ENCODE measurements around the gene FAS. TPM values are rescaled to one million over a fixed set of nuclear protein-coding genes. Genes with fewer than 3 reads are reported as not detected.

The FAS gene
- polyA plus RNA-seq, 3 donors, result 27.3 to 28.9 (median 27.9) TPM

DNA sequence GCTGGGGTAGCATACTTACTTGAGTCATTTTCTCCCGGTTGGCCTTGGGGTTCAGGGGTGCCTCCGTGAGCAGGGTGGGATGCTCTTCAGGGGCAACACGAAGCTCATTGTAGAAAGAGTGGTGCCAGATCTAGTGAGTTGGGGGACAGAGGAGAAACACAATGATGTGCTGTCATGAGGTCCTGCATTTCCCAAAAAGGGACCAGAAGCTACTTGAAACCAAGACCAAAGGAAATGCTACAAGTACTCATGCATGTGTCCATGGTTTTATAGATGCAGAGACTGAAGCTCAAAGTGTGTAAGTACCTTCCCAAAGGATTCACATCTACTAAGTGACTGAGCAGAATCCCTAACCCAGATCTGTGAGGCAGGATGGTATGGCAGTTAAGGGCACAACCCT lies 46.8 kb upstream of the FAS start:
- Histone ChIP-seq H3K27ac (ENCODE audit: low read depth in 1 of 2, low read length in 2 of 2) (no peak overlapping the region), H3K4me2 (replicated peaks; ENCODE audit: extremely low read depth, low read length, poor library complexity, severe bottlenecking) (no peak overlapping the region)

DNA sequence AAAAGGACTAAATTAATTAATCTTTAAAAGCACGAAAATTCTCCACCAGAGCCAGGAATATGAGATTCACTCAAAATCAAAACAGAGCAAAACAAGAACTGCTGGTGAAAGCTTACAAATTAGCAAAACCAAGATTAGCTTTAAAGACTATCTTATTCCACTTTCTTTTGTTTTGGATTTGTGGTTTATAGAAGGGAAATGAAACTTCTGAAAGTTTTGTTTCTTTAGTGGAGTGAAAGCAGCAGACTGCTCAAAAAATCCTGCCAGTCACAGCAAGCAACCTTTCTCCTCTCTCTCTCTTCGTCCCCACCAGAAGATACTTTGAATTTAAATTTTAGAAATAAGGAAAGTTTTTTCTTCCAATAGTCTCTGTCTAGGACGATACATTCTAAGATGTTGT lies 45.8 kb upstream of the FAS start:
- Histone ChIP-seq H3K4me1 (ENCODE audit: control insufficient read depth in 1 of 2, insufficient read depth in 2 of 2, low read length in 2 of 2) (peaks cover 25 to 28% of the 10 kb centered on the region in 2 donors), H3K27me3 (ENCODE audit: control insufficient read depth in 2 of 2, insufficient read depth in 2 of 2, low read length in 2 of 2) (no peaks in the 10 kb centered on the region), H3K9ac (ENCODE audit: insufficient read depth, low read length, poor library complexity, severe bottlenecking) (no peak overlapping the region), H3K36me3 (replicated peaks in 1 of 2; ENCODE audit: control insufficient read depth in 1 of 2, insufficient read depth in 2 of 2, low read length in 2 of 2) (no peaks in the 10 kb centered on the region), H3K4me3 (replicated peaks in 1 of 3; ENCODE audit: low read depth in 2 of 3, low read length in 3 of 3) (no peak overlapping the region), H4K20me1 (ENCODE audit: insufficient read depth, low read length) (no peaks in the 10 kb centered on the region), H2AFZ (ENCODE audit: insufficient read depth, low read depth, low read length, poor library complexity, severe bottlenecking) (peak overlapping the region; percentile 17), H3K27ac (ENCODE audit: low read depth in 1 of 2, low read length in 2 of 2) (peak overlapping the region in 1 of 2 donors; percentile 45), H3K4me2 (replicated peaks; ENCODE audit: extremely low read depth, low read length, poor library complexity, severe bottlenecking) (peak overlapping the region; percentile 44), H3K9me3 (replicated peaks in 1 of 2; ENCODE audit: control insufficient read depth in 1 of 2, insufficient read depth in 1 of 2, low read length in 2 of 2) (no peaks in the 10 kb centered on the region), H3K79me2 (ENCODE audit: insufficient read depth, low read length) (no peaks in the 10 kb centered on the region)
- WGBS (ENCODE audit: insufficient coverage), result no CpG with 5 or more reads among the region's 3 CpGs
- Mint-ChIP-seq H3K27ac (peak overlapping the region; percentile 5 to 75 (median 43)), H3K9me3 (peaks cover 0 to 2% (median 0%) of the 10 kb centered on the region in 7 donors), H3K4me1 (peaks cover 34% of the 10 kb centered on the region), H3K27me3 (ENCODE audit: low read depth in 3 of 3) (peaks cover 0 to 2% (median 0%) of the 10 kb centered on the region in 3 donors), H3K4me3 (peak overlapping the region in 1 of 2 donors; percentile 40), H3K36me3 (peaks cover 4 to 23% of the 10 kb centered on the region in 2 donors)
- intact Hi-C loops (cut with micrococcal nuclease), result no loop called here
- peak in 1 of 3 donors; percentile 17 for DNase-seq
- TF ChIP-seq, protein P1, sequence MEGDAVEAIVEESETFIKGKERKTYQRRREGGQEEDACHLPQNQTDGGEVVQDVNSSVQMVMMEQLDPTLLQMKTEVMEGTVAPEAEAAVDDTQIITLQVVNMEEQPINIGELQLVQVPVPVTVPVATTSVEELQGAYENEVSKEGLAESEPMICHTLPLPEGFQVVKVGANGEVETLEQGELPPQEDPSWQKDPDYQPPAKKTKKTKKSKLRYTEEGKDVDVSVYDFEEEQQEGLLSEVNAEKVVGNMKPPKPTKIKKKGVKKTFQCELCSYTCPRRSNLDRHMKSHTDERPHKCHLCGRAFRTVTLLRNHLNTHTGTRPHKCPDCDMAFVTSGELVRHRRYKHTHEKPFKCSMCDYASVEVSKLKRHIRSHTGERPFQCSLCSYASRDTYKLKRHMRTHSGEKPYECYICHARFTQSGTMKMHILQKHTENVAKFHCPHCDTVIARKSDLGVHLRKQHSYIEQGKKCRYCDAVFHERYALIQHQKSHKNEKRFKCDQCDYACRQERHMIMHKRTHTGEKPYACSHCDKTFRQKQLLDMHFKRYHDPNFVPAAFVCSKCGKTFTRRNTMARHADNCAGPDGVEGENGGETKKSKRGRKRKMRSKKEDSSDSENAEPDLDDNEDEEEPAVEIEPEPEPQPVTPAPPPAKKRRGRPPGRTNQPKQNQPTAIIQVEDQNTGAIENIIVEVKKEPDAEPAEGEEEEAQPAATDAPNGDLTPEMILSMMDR (IDR thresholded peaks at IDR 0.05), result no peak

More for the DNA sequence above, 46.8 kb upstream of the FAS start:
- Histone ChIP-seq H3K4me3 (replicated peaks in 1 of 3; ENCODE audit: low read depth in 2 of 3, low read length in 3 of 3) (no peak overlapping the region), H3K9ac (ENCODE audit: insufficient read depth, low read length, poor library complexity, severe bottlenecking) (no peak overlapping the region), H2AFZ (ENCODE audit: insufficient read depth, low read depth, low read length, poor library complexity, severe bottlenecking) (no peak overlapping the region), H3K9me3 (replicated peaks in 1 of 2; ENCODE audit: control insufficient read depth in 1 of 2, insufficient read depth in 1 of 2, low read length in 2 of 2) (no peaks in the 10 kb centered on the region), H4K20me1 (ENCODE audit: insufficient read depth, low read length) (no peaks in the 10 kb centered on the region), H3K4me1 (ENCODE audit: control insufficient read depth in 1 of 2, insufficient read depth in 2 of 2, low read length in 2 of 2) (peaks cover 25 to 28% of the 10 kb centered on the region in 2 donors), H3K27me3 (ENCODE audit: control insufficient read depth in 2 of 2, insufficient read depth in 2 of 2, low read length in 2 of 2) (no peaks in the 10 kb centered on the region), H3K79me2 (ENCODE audit: insufficient read depth, low read length) (no peaks in the 10 kb centered on the region), H3K36me3 (replicated peaks in 1 of 2; ENCODE audit: control insufficient read depth in 1 of 2, insufficient read depth in 2 of 2, low read length in 2 of 2) (no peaks in the 10 kb centered on the region)
- Mint-ChIP-seq H3K4me3 (no peak overlapping the region), H3K36me3 (peaks cover 4 to 29% of the 10 kb centered on the region in 2 donors), H3K4me1 (peaks cover 34% of the 10 kb centered on the region), H3K27me3 (ENCODE audit: low read depth in 3 of 3) (peaks cover 0 to 2% (median 0%) of the 10 kb centered on the region in 3 donors), H3K9me3 (peaks cover 0 to 2% (median 0%) of the 10 kb centered on the region in 7 donors), H3K27ac (no peak overlapping the region)
- intact Hi-C loops (cut with micrococcal nuclease), result no loop called here
- no peak for DNase-seq
- TF ChIP-seq, protein P1 (IDR thresholded peaks at IDR 0.05), result no peak
- 100% methylated on average over 3 of the region's 3 CpGs for WGBS (ENCODE audit: insufficient coverage)
